GM04504 (cell line): Measurements from ENCODE around the gene COX15.
"Not testable (repeated sequence)": the region's sequence is repeated elsewhere in the genome, so short reads cannot be mapped to it uniquely, and the experiment has no call there.

Experiments
- DNase-seq: peaks from one replicate; pipeline ENCODE4 v3.0.0-alpha.2; 2012; ENCODE audit warnings: low read depth

The COX15 gene

DNA sequence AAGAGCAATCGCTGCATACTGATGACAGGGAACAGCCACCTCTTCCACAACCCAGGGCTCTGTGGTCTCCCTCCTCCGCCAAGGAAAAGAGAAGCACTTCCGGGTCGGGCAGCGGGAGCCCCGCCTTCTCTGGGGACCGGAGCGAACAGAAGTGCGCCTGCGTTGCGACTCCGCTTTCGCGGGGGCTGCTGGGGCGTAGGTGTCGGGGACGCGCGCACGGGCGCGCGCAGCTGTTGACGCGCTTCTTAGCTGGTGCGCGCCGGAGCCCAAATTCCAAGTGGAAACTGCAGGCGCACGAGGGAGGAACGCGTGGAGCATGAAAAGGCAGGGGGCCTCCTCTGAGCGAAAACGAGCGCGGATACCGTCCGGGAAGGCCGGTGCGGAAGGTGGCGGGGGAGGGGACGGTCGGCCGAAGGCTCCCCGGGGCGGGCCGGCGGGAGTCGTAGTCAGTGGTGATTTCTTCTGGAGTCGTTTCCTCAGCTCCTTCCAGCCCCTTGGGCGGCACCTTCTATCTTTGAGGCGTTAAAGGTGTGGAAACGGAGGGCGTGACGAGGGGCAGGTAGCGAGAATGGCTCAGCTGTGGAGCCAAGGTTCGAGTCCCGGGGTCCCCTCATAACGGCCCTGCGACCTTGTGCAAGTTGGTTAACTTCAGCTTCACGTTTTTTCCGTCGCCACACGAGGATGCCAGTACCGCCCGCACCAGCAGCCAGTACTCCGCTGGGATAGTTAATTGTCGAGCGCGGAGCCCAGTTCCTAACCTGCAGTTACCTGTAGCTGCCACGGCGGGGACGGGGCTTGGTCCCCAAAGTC lies at the start of gene COX15, which contains the start of gene CUTC:
Gene COX15 (minus strand): TSS at position 95 of the 810 bp plus-strand sequence. CDS start 78 bp downstream, at position 17.
Gene CUTC (plus strand): TSS at position 202 of the 810 bp plus-strand sequence. CDS start 115 bp downstream, at position 317.
- peak; percentile 91 for DNase-seq

DNA sequence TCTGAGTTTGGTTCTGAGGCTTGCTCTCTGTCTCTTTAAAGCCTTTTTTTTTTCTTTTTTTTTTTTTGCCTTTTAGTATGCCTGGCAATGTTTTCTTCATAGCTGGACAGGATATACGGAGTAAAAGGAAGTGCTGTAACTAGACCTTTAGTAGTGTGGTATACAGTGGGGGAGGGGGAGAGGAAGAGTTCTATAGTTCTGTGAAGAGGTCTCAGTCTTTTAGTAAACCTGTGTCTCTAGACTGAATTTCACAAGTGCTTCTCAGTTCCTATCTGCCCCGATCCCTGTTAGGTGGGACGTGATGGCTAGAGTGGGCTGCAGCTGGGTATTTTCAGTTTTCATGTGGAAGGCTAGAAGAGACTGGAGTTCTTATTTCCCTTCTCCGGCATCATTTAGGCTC lies 47.4 kb upstream of the COX15 start:
- no peak for DNase-seq

DNA sequence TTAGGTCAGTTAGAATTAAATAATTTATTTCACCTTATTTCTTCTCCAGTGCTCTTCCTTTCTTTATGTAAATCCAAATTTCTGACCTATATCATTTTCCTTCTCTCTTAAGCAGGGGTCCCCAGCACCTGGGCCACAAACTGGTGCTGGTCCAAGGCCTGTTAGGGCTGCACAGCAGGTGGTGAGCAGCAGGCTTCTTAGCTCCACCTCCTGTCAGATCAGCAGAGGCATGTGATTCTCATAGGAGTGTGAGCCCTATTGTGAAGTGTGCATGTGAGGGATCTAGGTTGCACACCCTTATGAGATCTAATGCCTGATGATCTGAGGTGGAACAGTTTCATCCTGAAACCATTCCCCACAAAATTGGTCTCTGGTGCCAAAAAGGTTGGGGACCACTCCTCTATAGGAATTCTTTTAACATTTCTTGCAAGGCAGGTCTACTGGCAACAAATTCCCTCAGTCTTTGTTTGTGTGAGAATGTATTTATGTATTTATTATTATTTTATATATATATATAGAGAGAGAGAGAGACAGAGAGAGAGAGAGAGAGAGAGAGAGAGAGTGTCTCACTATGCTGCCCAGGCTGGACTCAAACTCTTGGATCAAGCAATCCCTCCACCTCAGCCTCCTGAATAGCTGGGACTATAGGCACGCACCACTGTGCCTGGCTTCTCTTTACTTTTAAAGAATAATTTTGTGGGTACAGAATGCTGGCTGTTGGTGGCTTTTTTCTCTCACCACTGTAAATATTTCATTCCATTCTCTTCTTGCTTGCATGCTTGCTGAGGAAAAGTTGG lies 46.2 kb upstream of the COX15 start:
- no peak for DNase-seq

DNA sequence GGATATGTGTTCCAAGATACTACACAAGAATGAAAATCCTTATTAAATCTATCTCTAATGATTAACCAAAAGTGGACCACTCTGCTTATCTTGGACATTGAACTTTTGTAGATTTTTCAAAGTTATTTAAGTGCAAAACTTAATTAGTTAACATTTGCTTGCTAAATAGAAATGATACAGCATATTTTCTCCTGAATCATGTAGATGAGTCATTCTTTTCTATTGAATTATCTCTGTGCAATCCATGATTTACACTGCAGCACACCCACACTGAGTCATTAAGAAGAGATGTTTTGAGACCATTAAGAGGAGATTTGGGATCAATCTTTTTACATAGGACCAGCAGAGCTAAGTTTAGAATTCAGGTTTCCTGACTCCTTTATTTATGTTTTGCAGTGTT lies 43.9 kb upstream of the COX15 start:
- DNase-seq, result peak; percentile 77

DNA sequence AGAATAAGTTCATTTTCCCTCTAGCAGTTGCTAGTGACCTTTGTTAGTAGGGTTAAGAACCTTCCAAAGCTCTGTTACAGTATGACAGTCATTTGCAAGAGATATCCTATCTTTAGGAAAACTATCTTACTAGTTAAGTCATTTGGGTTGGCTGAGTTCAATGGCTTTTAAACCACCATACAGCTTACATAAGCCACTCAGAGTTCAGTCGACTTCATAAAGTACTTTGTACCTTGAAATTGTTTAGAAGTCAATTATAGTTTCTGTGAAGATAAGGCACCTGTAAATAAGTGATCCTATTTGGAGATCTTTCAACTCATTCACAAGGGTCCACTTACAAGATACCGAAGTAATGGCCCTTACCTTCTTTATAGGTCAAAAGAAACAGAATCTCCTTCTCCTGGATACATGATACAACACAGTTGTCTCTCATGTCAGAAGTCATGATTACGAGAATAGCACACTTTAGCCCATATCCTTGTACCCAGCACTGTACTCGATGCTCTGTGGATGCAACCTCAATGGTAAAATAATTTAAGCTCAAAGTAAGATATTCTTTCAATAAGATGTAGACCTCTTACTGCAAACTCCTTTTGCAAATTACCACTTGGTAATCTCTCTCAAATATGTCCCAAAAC lies 38.6 kb upstream of the COX15 start:
- no peak for DNase-seq

DNA sequence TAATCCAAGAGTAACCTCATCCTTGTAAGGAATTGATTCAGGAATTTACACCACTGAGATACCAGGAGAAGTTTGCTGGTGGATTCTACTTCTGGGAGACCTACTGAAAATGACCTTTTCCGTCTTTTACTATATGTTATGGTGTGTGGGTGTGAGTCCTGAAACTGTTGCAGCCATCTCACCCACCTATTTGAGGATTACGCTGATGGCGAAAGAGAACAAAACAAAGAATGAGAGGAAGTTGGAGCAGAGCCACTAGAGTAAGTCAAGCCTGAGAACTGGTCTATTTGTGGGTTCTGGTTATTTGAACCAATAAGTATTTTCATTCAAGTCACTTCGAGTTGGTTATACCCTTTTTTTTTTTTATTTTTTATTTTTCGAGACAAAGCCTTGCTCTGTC lies 37.8 kb upstream of the COX15 start:
- DNase-seq, result no peak

DNA sequence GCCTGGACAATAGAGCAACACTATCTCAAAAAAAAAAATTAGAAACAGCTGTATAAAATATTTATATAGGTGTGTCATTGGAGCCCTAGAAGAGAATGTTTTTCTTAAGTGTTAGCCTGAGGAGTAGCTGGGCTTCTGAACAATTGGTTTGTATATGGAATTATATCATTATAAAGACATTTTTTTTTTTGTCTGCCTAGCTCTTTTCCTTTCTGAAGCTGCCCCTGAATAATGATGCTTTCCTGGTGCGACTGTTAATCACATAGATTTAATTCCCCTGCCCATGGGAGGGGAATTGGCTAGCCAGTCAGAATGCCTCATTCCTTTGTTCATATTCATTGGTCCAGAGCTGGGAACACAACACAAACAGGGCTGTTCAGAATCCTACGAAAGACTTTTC lies 36.6 kb upstream of the COX15 start:
- DNase-seq, result no peak

DNA sequence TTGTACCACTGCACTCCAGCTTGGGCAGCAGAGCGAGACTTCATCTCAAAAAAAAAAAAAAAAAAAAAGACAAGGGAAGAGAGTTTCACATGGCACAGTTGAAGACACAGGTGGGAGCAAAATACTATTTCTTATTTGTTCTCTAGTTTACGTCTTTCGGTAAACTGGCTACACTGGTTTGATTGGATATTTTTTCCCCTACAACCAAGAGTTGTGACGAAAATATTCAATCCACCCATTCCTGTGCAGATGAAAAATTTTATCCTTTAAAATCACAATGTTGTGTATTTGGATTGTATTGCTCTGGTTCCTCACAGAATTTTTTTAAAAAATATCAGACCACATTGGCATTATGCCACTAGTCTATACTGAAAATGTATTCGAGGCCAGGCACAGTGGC lies 36.0 kb upstream of the COX15 start:
- no peak for DNase-seq

DNA sequence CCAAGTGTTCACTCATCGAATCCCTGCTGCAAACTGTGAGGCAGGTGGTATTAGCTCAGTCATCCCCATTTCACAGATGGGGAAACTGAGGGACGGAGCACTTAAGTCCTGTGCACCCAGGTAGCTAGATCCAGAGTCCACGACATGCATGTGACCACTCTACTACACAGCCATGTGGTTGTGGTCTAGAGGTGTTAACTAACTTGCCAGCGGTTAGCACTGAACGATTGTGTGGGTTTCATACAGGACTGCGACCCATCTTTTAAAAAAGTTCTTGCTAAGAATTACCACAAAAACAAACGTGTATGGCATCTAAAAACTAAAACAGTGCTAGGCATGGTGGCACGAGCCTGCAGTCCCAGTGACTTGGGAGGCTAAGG lies 34.4 kb upstream of the COX15 start:
- DNase-seq, result no peak

DNA sequence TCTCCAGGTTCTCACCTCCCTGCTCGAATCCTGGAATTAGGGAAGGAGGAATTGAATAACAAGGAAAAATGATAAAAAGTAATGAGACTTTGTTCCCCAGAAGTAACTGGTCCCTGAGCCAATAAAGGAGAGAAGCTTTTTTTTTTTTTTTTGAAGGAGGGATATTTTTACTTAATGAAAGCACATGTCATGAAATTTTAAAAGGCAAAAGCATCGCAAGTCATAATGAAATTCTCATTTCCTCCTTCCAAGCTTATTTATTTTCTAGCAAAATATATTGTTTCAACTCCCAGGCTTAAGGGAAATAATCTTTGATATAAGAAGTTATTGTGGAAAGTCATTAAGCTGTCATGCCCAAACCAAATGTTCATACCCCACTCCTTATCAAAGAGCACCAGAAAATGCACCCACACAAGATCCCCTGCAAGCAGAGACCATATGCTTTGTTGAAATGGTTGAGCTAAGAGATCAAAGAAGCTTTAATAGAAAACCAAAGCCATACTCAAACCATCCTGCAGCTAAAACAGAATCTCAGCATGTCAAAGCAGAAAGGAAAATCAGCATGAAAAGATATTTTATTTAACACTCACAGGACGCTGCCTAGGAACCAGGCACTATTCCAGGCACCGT lies 33.9 kb upstream of the COX15 start:
- DNase-seq, result no peak

DNA sequence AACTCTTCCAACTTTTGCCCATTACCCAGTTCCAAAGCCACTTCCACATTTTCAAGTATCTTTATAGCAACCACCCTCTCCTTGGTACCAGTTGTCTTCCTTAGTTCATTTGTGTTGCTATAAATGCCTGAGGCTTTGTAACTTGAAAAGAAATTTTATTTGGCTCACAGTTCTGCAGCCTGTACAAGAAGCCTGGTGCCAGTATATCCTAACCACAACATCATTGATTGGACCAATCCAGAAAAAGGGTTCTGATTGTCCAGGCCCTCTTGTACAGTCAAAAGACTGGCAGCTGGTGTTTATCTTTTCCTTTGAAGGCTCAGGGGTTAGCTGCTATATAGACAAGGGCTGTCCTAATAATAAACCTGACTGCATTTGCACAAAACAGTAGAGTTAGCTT lies 29.4 kb upstream of the COX15 start:
- DNase-seq, result no peak

DNA sequence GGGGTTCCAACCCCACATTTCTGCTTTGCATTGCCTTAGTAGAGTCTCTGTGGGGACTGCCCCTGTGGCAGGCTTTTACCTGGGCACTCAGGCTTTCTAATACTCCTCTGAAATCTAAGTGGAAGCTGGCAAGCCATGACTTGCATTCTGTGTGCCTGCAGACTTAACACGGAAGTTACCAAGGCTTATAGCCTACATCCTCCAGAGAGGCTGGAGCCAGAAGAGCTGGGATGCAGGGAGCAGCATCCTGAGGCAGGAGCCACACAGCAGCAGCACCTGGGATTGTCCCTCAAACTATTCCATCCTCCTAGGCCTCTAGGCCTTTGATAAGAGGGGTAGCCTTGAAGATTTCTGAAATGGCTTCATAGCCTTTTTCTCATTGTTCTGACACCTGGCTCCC lies 28.4 kb upstream of the COX15 start:
- no peak for DNase-seq

DNA sequence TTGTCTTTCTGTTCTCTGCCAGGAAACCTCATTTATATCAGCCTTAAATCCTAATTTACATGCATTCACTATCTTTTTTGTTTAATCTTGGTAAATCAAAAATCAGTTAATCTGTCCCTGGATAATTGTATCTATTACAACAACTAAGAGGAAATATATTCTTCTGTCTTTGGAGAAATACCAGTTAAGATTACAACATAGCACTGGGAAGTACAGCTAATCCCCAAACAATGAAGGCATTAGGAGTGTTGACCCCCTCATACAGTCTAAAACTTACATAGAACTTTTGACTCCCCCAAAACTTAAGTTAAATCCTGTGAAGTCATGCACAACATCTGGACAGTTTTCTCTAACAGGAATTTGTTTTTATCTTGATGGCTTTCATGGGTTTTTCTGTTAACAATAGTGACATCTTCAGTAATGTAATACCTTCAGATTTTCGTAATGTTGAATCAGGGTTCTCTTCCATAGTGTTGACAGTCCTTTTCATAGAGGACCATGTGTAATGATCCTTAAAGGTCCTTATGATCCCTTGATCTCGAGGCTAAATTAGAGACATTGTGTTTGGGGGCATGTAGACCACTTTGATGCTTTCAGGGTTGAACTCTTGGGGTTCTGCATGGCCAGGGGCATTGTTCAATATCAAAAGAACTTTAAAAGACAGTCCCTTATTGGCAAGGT lies 26.4 kb upstream of the COX15 start:
- no peak for DNase-seq

DNA sequence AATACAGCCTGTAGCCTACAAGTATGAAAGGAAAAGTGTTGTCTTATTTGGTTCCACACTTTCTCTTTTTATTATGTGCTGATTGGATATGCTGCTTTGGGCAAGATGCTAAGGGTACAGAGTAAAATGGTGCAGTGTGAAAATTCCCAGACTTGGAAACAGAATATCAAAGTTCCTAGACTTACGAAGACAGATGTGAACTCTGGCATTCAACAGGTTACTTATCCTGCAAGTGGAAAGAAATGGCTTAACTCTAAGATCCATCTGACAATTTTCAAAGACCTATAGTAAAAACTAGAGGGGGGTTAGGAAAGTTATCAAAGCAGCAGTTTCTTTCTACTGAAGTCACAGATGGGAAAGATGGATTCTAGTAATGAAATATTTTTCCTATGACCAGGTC lies 24.2 kb upstream of the COX15 start:
- no peak for DNase-seq

DNA sequence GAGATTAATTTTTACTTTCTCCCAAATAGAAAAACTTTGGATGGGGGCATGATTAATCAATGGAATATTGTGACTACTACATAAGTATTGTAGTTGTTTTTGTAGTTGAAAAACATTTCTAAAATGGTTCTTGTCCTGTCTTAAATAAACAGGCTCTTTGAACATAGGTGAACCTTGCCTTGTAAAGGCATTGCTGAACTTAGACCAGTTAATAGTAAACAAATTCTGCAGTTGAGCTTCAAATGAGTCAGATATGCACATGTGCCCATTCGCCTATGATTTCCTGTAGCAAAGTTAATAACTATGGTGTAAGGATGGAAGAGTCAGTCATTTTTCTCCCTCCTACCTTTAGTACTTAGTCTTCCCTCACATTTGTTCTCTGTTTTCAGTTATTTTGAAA lies 22.7 kb upstream of the COX15 start:
- DNase-seq, result no peak

DNA sequence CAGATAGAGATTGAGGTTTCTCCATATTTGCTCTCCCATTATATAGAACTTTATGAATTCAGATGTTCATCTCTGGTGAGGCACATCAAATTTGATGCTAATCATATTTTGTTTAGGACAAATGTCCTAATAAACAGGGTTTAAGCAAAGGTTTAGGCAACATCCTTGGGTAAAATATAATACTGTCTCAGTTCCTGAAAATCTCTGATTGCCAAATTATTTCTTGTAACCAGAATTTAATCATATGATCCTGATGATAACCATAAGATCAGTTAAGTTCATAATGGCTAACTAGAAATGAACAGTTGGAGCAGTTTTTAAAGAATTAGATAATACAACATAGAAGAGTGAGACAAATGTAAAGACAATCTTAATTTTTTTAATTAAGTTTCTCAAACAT lies 18.7 kb upstream of the COX15 start:
- no peak for DNase-seq

DNA sequence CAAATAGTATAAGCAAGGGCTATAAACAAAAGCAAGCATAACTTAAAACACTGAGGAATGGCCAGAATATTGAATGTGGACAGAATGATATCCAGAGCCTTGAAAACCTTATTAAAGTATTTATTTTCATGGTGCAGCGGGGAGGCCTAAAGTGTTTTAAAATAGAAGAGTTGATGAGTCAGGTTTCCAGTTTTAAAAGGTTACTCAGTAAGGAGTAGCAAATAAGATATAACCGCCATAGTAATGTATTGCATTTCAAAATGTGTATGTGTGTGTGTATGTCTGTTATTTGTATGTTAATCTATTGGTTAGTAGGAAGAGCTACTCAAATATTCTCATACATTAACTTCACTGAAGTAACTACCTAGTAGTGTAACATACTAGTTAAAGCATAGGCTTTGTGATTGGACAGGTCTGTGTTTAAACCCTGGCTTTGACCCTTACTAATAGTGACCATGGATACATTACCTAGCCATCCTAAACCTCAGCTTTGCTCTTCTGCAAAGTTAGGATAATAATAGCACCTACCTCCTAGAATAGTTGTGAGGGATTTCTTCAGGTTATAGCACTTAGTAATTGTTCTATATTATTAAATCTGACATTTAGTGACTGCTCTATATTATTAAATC lies 17.0 kb upstream of the COX15 start:
- DNase-seq, result no peak

DNA sequence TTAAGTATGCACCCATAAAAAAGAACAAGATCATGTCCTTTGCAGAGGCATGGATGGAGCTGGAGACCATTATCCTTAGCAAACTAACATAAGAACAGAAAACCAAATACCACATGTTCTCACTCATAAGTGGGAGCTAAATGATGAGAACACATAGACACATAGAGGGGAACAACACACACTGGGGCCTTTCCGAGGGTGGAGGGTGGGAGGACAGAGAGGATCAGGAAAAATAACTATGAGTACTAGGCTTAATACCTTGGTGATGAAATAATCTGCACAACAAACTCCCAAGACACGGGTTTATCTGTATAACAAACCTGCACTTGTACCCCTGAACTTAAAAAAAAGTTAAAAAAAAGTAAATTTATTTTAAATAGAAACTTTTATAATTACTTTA lies 14.2 kb upstream of the COX15 start:
- not testable (repeated sequence) for DNase-seq

DNA sequence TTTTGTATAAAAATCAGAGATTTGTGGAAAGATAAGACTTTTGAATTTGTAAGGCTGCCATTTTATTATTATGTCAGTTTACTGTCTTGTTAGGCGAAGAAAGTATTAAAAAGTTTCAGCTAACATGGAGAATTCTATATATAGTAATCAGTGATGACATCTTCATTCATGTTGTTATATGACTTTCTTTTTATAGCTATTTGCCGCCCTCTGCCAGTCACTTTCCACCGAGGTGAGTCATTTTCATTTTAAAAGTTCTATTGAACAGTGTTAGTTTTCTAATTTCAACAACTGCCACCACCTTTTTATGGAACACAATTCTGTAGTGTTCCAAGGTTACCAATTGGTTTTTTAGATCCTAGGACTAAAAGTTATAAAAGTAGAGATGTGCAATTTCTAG lies 11.9 kb upstream of the COX15 start:
- DNase-seq, result no peak

DNA sequence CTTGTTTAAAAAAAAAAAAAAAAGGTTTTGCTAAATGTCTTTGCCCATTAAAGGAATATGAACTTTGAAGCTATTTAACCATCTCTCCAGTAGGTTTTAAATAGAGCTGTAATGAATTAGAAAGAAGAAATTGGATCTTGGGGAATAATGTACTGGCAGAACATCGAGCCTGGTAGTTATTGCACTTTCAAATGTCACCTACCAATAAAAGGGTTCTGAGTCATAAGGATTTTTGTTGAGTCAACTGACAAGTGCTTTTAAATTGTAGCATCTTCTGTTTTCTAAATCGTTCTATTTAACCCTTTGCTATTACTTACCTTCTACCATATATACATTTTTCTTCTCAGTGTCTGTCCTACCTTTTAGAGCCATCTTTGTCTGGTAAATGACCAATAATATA lies 10.8 kb upstream of the COX15 start:
- DNase-seq, result no peak

DNA sequence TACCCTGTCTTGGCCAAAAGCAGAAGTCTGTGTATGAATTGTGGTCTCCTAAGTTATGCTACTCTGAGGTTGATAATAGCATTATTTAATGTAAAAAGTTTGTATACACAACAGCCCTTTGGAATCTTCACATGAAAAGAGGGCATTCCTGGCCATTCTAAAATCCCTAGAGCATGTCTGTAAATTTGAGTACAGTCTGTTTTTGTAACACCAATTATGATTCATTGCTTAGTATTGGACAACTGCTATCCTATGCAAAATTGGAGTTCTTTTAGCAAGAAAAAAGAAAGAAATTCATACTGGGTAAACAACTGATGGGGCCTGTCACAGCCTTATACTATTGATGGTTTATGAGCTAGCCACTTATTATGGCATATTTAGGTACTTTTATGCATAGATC lies 10.3 kb upstream of the COX15 start:
- no peak for DNase-seq
